ENCODE measurements around the gene TLCD3B.

DNA sequence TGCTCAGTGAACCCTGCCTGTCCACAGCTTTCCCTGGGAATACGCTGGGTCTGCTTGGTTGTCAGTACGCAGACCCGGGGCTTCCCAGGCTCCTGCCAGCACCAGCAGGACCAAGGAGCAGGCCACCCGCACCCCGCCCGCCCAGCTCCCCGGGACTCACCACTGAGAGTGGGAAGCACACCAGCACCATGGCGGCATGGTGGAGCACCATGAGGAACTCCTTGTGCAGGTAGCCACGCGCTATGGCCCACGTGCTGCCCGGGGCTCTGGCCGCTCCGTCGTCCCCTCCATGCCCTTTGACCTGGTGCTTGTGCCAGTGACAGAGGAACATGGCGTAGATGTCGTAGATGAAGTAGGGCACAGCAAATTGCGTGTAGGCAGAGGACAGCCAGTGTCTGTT, 4.6 kb downstream of the TLCD3B start:
- TF ChIP-seq, protein P1, sequence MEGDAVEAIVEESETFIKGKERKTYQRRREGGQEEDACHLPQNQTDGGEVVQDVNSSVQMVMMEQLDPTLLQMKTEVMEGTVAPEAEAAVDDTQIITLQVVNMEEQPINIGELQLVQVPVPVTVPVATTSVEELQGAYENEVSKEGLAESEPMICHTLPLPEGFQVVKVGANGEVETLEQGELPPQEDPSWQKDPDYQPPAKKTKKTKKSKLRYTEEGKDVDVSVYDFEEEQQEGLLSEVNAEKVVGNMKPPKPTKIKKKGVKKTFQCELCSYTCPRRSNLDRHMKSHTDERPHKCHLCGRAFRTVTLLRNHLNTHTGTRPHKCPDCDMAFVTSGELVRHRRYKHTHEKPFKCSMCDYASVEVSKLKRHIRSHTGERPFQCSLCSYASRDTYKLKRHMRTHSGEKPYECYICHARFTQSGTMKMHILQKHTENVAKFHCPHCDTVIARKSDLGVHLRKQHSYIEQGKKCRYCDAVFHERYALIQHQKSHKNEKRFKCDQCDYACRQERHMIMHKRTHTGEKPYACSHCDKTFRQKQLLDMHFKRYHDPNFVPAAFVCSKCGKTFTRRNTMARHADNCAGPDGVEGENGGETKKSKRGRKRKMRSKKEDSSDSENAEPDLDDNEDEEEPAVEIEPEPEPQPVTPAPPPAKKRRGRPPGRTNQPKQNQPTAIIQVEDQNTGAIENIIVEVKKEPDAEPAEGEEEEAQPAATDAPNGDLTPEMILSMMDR (IDR thresholded peaks at IDR 0.05 in 2 of 3, conservative IDR thresholded peaks at IDR 0.05 in 1 of 3; ENCODE audit: insufficient read depth in 2 of 3, low read depth in 1 of 3, low read length in 3 of 3) = no peak
- TF ChIP-seq EZH2 (IDR thresholded peaks at IDR 0.05; ENCODE audit: borderline replicate concordance, low read depth, low read length) (no peak), ATF1 (CRISPR knock-in tag; IDR thresholded peaks at IDR 0.05) (no peak), ATF1 (tag; IDR thresholded peaks at IDR 0.05) (no peak), PPARD (CRISPR knock-in tag; IDR thresholded peaks at IDR 0.05) (no peak)
- TF ChIP-seq, protein P2, sequence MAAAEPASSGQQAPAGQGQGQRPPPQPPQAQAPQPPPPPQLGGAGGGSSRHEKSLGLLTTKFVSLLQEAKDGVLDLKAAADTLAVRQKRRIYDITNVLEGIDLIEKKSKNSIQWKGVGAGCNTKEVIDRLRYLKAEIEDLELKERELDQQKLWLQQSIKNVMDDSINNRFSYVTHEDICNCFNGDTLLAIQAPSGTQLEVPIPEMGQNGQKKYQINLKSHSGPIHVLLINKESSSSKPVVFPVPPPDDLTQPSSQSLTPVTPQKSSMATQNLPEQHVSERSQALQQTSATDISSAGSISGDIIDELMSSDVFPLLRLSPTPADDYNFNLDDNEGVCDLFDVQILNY (CRISPR knock-in tag; IDR thresholded peaks at IDR 0.05) = no peak

Data from K562 (cell line).